HG03045 (cell line): ENCODE data around the gene MAST4.

Source experiments
- ATAC-seq: cut with Tn5 transposase; IDR thresholded peaks from one replicate; pipeline ENCODE4 v1.9.1; 2021; ENCODE audit warnings: mild to moderate bottlenecking, moderate library complexity; ENCODE audit not compliant: unreplicated experiment

The MAST4 gene

DNA sequence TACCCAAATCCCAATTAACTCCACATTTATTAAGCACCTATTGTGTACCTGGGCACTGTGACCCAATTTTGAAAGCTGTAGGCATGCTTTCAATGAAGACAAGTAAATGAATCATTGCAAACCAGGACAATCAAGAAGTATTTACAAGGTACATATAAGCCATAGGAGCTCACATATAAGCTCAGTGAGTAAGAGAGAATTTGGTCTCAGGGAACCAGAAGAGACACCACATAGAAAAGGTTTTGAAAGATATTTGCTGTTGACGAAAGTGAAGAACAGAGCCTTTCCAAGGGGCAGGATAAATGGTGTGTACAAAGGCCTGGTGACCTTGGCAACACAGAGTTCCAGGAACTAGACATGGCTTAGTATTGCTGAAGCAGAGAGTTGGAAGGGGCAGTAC, 412.8 kb downstream of the MAST4 start:
- no peak for ATAC-seq

DNA sequence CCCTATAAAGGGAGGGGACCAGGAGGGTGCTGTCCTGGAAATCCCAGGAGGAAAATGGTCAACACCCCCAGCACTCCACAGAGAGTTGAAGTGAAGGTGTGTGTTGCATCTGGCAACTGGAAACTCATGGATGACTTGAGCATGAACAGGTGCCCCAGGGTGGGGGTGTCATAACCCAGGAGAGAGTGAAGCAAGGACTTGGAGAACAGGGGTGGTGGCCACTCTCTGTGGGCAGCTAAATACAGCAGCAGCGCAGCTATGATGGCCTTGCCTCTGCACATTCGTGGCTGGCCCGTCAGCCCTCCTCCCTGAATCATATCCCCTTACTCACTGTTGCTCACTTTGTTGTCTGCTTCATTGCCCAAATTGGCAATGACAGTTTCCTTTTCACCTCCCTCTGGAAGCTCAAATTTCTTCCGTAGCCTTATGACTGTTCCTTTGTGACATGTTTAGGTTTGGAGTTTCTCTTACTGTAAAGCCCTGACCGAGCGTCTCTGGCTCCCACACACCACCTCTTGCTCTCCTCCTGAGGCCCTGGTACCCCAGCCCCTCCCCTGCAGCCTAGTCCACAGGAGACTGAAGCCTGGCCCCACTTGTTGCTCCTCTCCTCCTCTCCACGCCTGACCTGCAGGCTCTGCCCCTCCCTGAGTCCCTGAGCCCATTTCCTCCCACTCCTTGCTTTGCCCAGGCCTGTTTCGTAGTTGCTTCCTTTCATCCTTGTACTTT, 414.7 kb downstream of the MAST4 start:
- no peak for ATAC-seq

DNA sequence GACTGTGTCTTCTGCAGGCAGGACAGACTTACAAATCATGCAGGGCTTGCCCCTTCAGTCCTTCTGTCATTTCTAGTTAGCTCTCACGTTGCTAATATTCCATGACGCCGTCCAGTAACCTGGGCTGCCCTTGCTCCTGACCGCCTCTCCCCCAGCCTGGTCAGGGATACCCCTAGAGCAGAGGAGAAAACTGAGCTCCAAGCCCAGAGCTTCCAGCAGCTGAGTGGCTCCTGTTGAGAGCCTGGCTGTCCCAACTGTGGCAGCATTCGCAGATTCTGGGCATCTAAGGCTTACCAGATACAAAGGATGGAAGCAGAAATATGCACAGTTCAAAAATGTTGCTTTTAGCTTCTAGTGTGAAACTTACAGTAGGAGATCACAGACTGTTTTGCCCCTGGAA, 415.2 kb downstream of the MAST4 start:
- no peak for ATAC-seq

DNA sequence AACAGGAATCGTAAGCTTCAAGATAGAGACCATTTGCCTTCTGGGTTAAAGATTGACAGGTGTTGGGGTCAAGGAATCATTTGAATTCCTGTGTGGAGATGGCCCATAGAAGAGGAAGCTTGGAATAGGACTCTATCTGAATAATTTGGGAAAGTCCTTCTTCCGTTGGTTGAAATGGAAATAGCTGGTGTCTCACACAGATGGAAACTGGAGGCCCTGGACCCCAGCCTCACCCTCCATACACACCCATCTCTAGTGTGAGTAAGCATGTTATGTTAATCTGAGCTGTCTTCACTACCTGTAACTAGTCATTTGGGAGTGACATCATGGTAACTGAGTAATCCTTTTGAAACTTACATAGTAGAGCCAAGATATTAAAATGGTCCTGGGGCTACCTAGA, 416.0 kb downstream of the MAST4 start:
- ATAC-seq = no peak

DNA sequence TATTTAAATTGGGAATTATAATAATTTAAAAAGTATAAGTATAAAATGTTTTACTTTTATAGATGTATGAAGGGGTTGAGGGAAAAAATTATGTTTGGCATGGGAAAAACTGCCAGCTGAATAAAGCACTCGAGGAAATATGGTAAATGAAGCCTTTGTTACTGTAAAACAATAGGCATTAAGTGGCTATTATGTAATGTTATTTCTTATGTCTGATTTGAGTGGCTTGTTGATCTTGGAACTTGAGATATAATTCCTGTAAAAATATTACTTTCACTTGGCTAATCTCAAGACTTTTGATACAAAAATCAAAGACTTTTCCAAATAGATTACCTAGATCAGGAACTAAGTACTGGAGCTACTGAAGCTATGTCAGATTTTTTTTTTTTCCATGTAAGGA, 417.5 kb downstream of the MAST4 start:
- no peak for ATAC-seq

DNA sequence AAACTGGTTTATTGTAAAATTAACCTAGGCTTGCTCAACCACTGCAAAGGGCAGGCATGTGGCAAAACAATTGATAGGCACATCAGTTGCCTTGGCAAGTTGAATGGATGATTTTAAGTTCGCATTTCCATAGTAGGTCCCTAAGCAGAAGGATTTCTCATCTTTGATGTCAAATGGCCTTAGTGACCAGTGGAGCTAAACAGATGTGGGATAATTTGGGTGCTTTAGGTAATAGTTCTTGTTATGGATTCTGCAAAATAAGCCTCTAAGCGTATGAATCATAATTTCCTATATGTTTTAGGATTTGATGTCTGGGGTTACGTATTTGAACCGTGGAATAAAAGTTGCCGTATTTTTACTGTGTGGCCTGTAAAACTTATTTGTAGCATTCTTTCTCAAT, 418.0 kb downstream of the MAST4 start:
- ATAC-seq = no peak

DNA sequence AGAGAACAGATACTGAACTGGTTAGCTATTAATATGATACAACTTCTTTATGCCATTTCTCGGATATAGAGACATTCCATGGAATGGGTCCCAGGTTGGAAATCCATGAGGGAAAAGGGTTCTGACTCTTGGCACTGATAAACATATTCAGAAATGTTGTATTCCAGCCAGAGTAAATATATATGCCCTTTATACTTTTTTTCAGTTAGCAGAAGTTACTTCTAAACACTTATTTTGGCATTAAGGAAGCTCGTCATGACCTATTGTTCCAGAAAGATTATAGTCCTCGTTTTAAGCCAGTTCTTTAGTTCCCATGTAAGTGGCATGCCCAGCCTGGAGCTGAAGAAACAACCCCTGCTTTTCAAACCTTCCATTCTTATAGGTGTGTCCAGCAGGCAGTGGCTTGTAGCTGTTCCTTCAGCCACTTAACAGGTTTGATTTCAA, 418.8 kb downstream of the MAST4 start:
- ATAC-seq = no peak

DNA sequence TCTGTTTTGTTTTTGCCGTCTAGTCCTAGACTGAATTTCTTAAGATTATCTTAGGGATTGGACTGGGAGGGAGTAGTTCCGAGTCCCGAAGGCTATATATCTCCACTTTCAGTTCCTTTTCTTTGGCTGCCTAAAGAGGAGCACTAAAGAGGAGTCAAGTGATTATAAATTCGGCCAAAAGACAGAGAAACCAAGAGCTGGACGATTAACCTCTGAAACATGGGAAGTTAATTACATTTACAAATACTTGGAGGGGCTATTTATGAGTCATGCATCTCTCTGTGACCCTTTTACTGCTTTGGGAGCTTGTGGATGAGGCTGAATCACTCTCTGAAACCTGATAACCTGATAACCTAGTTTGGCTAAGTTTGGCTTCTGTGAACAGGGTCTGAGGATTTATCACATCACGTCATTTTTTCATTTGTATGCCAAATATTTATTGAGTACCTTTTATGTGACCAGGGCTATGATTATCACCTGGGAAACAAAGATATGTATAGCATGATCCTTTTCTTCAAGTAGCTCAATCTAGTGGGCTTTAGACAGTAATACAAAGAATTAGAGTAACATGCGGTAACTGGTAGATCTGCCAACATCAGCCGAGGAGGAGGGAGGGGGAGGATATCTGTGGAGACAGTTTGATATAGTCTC, 419.5 kb downstream of the MAST4 start:
- no peak for ATAC-seq

DNA sequence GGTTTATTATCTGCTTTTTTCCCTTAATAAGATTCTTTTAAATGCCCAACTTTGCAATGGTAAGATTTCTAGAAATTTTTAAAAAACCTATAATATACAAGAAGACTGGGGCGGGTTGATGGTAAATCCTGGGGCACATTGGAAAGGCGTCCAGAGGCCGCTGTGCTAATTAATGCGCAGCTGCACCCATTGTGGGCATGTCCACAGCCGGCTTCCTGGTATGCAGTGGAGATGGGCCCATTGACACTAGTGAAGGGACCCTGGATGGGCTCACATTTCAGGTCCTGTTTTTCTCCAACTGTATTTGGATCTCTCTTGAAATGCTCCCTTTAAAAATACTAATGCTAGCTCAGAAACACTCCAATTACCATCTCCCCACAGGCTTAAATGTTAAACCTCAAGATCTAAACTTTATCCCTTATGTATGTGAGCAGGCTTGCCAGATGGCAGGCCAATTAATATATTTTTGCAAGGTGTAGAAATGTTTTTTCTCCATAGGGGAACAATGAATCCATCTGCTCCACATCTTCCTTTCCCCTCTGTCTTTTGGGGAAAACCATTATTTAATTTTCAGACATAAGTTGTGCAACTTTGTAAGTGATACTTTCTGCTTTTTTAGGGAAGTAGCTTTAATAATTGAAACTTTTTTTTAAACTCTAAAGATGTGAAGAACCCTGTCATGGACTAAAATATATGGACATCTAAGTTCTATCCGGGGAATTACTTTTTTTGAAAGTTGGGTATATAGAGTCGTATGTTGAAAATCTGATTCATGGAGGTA, 423.1 kb downstream of the MAST4 start:
- ATAC-seq = no peak

DNA sequence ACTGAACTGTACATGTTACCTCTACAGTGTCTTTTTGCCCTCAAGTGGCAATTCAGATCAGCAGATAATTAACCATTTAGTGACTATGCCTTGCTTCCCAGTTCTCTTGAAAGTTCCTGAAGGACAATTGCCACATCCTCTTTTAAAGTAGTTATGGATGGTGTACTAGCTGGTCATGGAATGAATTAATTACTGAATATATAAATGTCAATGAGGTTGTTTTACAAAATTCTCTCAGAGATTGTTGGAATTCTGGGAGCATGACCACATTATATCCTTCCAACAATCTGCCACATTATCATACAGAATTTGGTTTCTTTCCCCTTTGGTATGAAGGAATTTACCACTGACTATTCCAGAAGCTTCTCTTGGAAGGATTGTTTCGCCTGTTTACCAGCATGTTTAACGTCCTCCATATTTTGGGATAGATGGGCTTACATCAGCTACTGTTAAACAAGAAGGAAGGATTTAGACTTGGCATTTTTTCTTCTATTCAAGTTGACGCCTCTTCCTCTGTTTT, 424.0 kb downstream of the MAST4 start:
- no peak for ATAC-seq

DNA sequence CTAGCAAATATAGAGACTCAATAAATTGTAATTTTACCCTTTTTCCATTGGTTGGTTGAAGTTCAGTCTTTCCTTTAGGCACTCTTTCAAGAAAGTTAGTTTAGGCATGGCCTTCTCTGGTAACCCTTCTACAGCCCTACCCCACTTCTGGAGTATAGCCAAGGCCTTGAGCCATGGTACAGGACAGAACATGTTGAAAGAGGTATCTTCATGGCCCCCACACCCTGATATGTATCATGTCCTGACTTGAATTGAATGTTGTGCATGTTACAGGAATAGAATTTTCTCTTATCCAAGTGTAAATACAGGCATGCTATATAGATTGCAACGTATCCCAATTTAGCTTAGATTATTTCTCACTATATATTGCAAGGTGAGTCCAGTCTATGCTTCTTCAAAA, 424.8 kb downstream of the MAST4 start:
- no peak for ATAC-seq

DNA sequence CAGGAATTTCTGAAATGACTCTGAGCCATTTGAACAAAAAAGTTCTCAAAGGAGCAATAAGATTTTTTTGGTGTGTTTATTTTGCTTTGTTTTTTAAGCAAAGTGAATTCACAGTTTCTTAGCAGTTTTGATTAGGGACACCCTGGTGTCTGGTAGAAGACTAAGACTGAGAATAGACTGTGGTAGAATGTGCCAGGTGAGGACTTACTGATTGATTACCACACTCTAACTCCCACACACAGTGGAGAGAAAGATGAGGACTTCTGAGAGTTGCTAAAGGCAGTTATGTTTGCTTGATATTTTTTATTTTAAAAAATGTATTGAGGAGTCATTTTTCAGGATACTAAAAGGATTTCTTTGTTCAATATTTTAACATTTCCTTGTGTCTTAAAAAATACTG, 425.3 kb downstream of the MAST4 start:
- no peak for ATAC-seq

DNA sequence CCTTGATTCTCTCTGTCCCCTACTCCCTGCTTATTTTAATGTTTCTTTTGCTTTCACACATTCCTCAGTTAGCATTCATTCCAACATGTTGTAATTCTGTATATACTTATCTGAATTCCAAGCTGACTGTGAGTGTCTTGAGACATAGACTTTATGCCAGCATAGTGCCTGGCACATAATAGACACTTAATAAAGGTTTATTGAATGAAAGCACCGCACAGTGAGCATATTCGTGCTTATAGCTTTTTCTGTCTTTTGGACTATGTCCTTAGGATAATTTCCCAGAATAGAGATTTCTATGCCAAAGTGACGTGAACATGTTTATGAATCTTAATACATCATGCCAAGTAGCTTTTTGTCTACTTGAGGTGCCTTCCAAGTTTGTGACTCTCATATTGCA, 425.8 kb downstream of the MAST4 start:
- no peak for ATAC-seq

DNA sequence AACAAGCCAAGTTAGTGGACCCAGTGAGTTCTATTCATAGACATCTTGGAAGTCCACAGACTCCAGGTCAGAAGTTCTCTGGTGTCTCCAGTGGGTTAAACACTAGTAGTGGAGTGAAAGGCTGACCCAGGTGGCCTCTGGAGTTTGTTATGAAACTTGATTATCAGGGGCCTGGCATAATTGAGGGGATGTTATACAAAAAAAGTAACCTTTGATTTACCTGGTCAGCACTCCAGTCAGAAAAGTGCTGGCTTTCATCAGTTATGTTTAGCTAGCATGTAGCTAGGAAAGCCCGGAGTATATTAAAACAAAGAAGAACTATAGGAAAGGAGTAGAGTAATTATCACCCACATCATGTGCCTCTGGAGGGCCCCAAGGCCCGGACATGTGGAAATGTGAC, 429.3 kb downstream of the MAST4 start:
- no peak for ATAC-seq

DNA sequence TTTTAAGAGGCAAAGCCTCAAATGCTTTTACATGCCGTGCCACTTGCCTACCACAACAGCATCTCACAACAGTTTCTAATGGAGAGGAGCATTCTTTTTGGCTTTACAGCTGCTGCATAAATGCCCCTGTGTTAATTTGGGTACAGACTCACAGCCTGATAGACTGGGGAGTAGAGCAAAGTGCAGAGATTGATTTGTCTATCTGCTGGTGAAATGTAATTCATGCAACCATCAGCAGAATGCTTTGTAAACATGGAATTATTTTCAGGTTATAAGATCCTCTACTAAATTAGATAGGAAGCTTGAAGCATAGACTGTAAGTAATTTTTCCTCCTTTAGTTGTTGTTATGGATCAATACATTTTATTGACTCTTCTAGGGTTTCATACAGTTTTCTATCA, 430.1 kb downstream of the MAST4 start:
- ATAC-seq = no peak

DNA sequence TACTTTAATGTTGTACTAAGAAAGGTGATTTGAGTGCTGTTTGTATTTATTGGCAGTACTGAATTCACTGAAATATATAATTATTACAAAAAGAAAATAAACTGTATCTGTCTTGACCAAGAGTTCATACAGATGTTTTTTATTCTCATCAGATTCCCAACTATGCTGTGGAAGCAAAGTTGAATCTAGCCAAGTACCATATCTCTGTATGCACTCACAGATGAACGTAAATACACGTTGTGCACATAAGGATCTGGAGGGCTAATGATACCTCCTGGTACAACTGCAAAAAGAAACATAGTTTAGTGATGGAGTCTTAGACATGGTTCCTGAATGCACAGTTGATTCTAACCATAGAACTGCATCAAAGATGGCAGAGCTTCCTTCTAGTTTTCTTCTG, 431.0 kb downstream of the MAST4 start:
- no peak for ATAC-seq

DNA sequence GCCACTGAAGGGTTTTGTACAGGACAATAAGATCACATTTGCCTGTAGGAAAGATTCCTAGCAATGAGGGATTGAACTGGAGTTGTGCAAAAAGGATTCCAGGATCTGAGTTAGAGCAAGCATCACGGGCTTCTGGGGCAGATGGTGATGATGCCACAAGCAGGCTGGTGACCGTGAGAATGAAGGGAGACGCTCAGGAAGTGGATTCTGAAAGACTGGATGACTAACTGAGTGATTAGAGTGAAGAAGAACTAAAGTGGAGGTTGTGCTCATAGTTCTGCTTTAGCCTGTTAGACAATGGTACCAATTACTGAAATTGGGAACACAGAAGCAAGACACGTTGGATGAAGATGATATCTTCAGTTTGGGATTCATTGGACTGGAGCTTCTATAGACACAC, 432.2 kb downstream of the MAST4 start:
- no peak for ATAC-seq

DNA sequence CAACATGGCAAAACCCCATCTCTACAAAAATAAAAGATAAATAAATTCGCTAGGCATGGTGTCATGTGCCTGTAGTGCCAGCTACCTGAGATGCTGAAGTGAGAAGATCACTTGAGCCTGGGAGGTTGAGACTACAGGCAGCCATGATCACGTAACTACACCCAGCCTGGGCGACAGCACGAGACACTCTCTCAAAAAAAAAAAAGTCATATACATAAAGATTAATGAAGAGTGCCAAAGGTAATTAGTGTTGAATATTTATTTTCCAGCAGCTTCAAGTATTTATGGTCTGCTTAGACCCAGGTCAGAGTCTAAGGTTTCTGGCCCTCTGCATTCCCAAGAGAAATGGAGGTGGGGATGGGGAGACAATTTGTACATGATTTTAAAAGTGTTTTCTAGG, 432.7 kb downstream of the MAST4 start:
- ATAC-seq = no peak

DNA sequence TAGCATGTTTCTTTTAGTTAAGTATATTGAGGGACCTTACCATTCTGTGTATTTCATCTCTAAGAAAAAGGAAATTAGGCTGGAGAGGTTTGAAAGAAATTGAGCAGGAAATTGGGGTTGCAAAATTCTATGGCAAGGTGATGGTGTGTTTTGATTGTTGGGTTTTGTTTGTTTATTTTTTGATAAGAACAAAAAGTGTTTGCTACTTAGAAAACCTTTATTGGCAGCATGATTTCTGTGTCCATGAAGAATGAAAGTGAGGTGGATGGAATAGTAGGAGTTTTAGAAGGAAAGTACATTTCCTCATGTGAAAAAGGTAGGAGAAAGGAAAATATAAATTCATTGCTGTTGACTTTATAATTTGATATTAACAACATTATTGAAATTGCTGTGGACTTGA, 433.3 kb downstream of the MAST4 start:
- no peak for ATAC-seq

DNA sequence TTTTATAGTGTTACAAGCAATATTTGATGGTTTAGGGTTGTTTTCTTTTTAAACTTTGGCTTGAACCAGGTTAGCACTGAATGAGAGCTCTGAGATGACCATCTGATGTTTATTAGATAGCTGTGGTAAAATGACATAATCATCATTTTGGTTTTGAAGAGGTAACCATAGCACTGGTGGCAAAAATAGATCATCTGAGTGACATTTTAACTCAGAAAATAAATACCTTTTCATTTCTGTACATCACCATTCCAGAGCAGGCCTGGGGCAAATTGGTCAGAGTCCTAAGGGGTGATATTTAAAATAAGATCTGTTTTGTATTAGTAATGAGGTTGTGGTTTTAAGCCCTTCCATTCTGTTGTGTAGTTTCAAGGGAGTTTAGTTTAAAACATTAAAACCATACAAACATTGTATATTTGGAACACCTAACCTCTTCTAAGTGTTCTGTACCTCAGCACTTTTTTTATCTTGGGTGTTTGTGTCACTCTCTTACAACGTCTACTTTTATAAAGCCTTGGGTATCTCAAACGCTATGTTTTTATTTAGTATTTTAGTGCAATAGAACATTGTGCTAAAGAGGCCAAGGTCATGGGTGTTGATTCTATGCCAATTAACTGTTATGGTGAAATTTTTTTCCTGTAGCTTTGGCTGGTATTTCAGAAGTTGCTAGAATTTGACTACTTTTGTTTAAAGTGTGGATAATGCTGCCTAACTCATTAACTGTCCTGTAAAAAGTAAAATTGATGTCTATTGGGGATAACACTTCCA, 434.3 kb downstream of the MAST4 start:
- ATAC-seq = no peak

DNA sequence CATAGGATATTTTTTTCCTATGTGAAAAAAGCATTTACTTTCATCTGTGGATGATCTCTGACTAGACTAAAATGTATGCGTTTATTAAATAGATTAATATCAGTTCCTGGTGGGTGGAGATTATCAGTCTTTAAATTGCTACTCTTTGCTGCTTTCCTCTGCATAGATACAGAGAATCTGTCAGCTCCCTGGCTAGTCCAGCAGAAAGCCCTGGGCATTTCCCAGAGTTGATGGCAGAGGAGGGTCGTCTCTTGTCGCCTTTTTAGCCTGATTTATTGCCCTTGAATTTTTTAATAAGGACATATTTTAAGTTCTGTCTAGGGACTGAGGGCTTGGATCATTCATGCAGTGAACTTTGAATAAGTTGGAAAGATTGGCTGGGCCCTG, 434.9 kb downstream of the MAST4 start:
- no peak for ATAC-seq
